OCI-LY3 (cell line): ENCODE measurements around the gene ZNF205.

Source experiments
- H2AFZ ChIP-seq: fragments of 200-600, 300-600 bp; shearing (Covaris generic); 2 replicates; pipeline ENCODE4 v1.6.0; 2014; ENCODE audit warnings: antibody characterized with exemption, low read depth, low read length
- H3K27ac ChIP-seq: fragments of 200-600, 300-600 bp; sonication (generic); 2 replicates; pipeline ENCODE4 v1.5.1; 2014; ENCODE audit warnings: mild to moderate bottlenecking, low read length, moderate library complexity, mixed read lengths
- H3K27me3 ChIP-seq: fragments of 200-600, 300-600 bp; sonication (generic); 2 replicates; pipeline ENCODE4 v1.6.1; 2014; ENCODE audit warnings: low read depth, low read length, mixed read lengths
- H3K36me3 ChIP-seq: fragments of 200-600, 300-600 bp; sonication (generic); replicated peaks from 2 replicates; pipeline ENCODE3; 2014; ENCODE audit warnings: low read depth, low read length, mixed read lengths
- H3K4me1 ChIP-seq: fragments of 300-600, 200-600 bp; sonication (generic); 2 replicates; pipeline ENCODE4 v1.6.1; 2014; ENCODE audit warnings: low read length, mixed read lengths
- H3K4me2 ChIP-seq: fragments of 200-600, 300-600 bp; sonication (generic); 2 replicates; pipeline ENCODE4 v1.6.1; 2014; ENCODE audit warnings: low read length, mixed read lengths
- H3K4me3 ChIP-seq: fragments of 300-600, 200-600 bp; sonication (generic); 2 replicates; pipeline ENCODE4 v1.5.1; 2014; ENCODE audit warnings: antibody characterized with exemption, mild to moderate bottlenecking, low read length, moderate library complexity
- H3K79me2 ChIP-seq: fragments of 300-600, 200-600 bp; shearing (Covaris generic); 2 replicates; pipeline ENCODE4 v1.6.1; 2014; ENCODE audit warnings: mild to moderate bottlenecking, low read length, mixed read lengths
- H3K9ac ChIP-seq: fragments of 300-600, 200-600 bp; shearing (Covaris generic); 2 replicates; pipeline ENCODE4 v1.6.0; 2014; ENCODE audit warnings: mild to moderate bottlenecking, low read length, moderate library complexity
- H3K9me3 ChIP-seq: fragments of 200-600, 300-600 bp; shearing (Covaris generic); 2 replicates; pipeline ENCODE4 v1.6.1; 2014; ENCODE audit warnings: low read length, mixed read lengths; ENCODE audit not compliant: insufficient read depth
- H4K20me1 ChIP-seq: fragments of 200-600, 300-600 bp; sonication (generic); 2 replicates; pipeline ENCODE4 v1.6.1; 2016; ENCODE audit warnings: low read length, mixed read lengths; ENCODE audit not compliant: insufficient read depth
- EZH2phosphoT487 ChIP-seq: fragments of 200-600 bp; shearing (Covaris generic); IDR thresholded peaks from 2 replicates; pipeline ENCODE4 v1.6.1; 2018; ENCODE audit warnings: antibody characterized with exemption, mixed run types, low read depth
- TF ChIP-seq, protein P1 (sequence below): fragments of 200-600, 300-600 bp; sonication (generic); IDR thresholded peaks from 2 replicates; pipeline ENCODE4 v1.5.1; 2014; ENCODE audit warnings: antibody characterized with exemption, low read length, low read depth

ZNF205 gene

GRCh38 chr16:3161235-3162018 lies 49.0 kb downstream of the ZNF205 start:
- Histone ChIP-seq H3K9ac (no peak overlapping the region), H3K4me3 (no peak overlapping the region), H3K36me3 (no peaks in the 10 kb centered on the region), H4K20me1 (no peaks in the 10 kb centered on the region), H3K9me3 (no peaks in the 10 kb centered on the region), H3K27ac (no peak overlapping the region), H3K4me1 (peaks cover 13% of the 10 kb centered on the region), H3K4me2 (no peak overlapping the region), H3K27me3 (no peaks in the 10 kb centered on the region), H2AFZ (no peak overlapping the region), H3K79me2 (no peaks in the 10 kb centered on the region)
- no peak for TF ChIP-seq EZH2phosphoT487
- TF ChIP-seq, protein P1, sequence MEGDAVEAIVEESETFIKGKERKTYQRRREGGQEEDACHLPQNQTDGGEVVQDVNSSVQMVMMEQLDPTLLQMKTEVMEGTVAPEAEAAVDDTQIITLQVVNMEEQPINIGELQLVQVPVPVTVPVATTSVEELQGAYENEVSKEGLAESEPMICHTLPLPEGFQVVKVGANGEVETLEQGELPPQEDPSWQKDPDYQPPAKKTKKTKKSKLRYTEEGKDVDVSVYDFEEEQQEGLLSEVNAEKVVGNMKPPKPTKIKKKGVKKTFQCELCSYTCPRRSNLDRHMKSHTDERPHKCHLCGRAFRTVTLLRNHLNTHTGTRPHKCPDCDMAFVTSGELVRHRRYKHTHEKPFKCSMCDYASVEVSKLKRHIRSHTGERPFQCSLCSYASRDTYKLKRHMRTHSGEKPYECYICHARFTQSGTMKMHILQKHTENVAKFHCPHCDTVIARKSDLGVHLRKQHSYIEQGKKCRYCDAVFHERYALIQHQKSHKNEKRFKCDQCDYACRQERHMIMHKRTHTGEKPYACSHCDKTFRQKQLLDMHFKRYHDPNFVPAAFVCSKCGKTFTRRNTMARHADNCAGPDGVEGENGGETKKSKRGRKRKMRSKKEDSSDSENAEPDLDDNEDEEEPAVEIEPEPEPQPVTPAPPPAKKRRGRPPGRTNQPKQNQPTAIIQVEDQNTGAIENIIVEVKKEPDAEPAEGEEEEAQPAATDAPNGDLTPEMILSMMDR = no peak

DNA sequence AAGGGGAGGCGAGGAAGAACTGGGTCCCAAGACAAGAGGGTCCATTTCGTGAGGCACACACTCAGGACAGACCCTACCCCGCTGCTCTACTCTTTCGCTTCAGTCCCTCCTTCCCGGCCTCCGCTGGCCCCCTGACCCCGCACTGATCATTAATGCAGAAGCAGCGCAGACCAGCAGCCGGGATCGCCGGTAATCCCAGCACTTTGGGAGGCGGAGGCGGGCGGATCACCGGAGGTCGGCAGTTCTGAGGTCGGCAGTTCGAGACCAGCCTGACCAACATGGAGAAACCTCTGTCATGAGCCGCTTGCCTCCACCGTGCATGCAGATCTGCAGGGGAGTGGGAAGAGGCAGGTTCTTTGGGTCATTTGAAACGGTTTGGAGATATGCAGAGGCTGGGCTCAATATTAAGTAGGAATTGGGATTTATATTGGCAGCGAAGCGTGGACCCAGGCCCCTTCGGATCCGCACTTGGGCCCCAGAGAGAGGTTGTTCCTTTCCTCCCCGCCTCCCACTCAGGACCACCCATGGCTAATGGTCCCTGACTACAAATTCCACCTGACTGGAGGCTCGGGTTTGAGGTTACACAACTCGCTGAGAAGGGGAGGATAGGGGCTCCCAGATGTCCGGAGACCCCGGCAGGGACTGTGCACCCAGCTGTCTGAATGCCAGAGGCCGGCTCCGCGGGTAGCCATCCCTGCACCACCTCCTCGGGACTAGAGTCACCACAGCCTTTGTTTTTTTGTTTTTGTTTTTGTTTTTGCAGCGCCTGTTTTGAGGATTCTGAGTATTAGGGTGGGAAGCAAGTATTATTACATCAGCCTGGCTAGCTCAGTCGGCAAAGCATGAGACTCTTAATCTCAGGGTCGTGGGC lies 52.0 kb downstream of the ZNF205 start:
- Histone ChIP-seq H3K27ac (no peak overlapping the region), H2AFZ (no peak overlapping the region), H3K4me2 (no peak overlapping the region), H3K9ac (no peak overlapping the region), H3K36me3 (no peaks in the 10 kb centered on the region), H3K9me3 (no peaks in the 10 kb centered on the region), H3K4me1 (peaks cover 13% of the 10 kb centered on the region), H3K79me2 (no peaks in the 10 kb centered on the region), H3K27me3 (no peaks in the 10 kb centered on the region), H4K20me1 (no peaks in the 10 kb centered on the region), H3K4me3 (no peak overlapping the region)
- TF ChIP-seq, protein P1 = no peak
- no peak for TF ChIP-seq EZH2phosphoT487

GRCh38 chr16:3165111-3165822 lies 52.9 kb downstream of the ZNF205 start:
- no peaks in the 10 kb centered on the region for H3K79me2 ChIP-seq
- H3K9me3 ChIP-seq = no peaks in the 10 kb centered on the region
- H3K27me3 ChIP-seq = no peaks in the 10 kb centered on the region
- peak overlapping the region; percentile 83 for H3K4me3 ChIP-seq
- no peaks in the 10 kb centered on the region for H3K36me3 ChIP-seq
- H3K9ac ChIP-seq = peak overlapping the region; percentile 68
- no peaks in the 10 kb centered on the region for H4K20me1 ChIP-seq
- H2AFZ ChIP-seq = peak overlapping the region; percentile 95
- no peak overlapping the region for H3K27ac ChIP-seq
- H3K4me1 ChIP-seq = peaks cover 8% of the 10 kb centered on the region
- peak overlapping the region; percentile 83 for H3K4me2 ChIP-seq
- TF ChIP-seq, protein P1 = no peak
- TF ChIP-seq EZH2phosphoT487 = no peak
